AG10803 (cell line): Measurements from ENCODE around the gene PLEKHG3.

Experiments used
- DNase-seq: peaks from one replicate; pipeline ENCODE4 v3.0.0; 2010; ENCODE audit warnings: low read depth
- H3K4me3 ChIP-seq: 2 replicates; pipeline ENCODE4 v1.5.1; 2011; ENCODE audit warnings: mild to moderate bottlenecking, low read length, control low read depth
- CTCF ChIP-seq: conservative IDR thresholded peaks from 2 replicates; pipeline ENCODE4 v1.5.1; 2011; ENCODE audit warnings: mild to moderate bottlenecking, low read length, control low read depth, inconsistent platforms

The PLEKHG3 gene

GRCh38 chr14:64763085-64763782, 59.0 kb downstream of the PLEKHG3 start:
- no peak for DNase-seq
- TF ChIP-seq CTCF = no peak
- H3K4me3 ChIP-seq = no peak overlapping the region

- peak; percentile 9; the same call in 1 of the 2 replicates for TF ChIP-seq CTCF
- peak; percentile 74 for DNase-seq
- H3K4me3 ChIP-seq = no peak overlapping the region; the same call in 1 of the 2 replicates
Measured at GRCh38 chr14:64763801-64764621, 59.8 kb downstream of the PLEKHG3 start.

GRCh38 chr14:64764641-64765520, 60.7 kb downstream of the PLEKHG3 start:
- TF ChIP-seq CTCF = peak; percentile 96
- DNase-seq = peak; percentile 73
- H3K4me3 ChIP-seq = peak overlapping the region; percentile 44

GRCh38 chr14:64765740-64766302, 61.6 kb downstream of the PLEKHG3 start:
- no peak overlapping the region for H3K4me3 ChIP-seq
- no peak for TF ChIP-seq CTCF
- no peak for DNase-seq

GRCh38 chr14:64766430-64767151, 62.4 kb downstream of the PLEKHG3 start:
- TF ChIP-seq CTCF = no peak
- H3K4me3 ChIP-seq = no peak overlapping the region
- no peak for DNase-seq
